Uterus (tissue), 4 donors: Measurements from ENCODE around the gene FAM89B. TPM values are rescaled to one million over a fixed set of nuclear protein-coding genes. Genes with fewer than 3 reads are reported as not detected.
A peak's percentile ranks its signal among the peaks of the same experiment; 100 is the strongest.

Source experiments
- DNase-seq, 2 donors: peaks; one replicate each; pipeline ENCODE4 v3.0.0-alpha.2; 2019 to 2020
- H3K27ac ChIP-seq, 2 donors: fragments of 200-600 bp; sonication (generic); 1 replicate in 1 of 2; 2 replicates in 1 of 2; pipeline ENCODE4 v1.5.1; 2016 to 2018
- H3K27me3 ChIP-seq, 2 donors: fragments of 200-600 bp; sonication (generic); one replicate each; pipeline ENCODE4 v1.5.1; 2018 to 2019; ENCODE audit warnings: control low read depth in 1 of 2
- H3K36me3 ChIP-seq, 2 donors: fragments of 200-600 bp; sonication (generic); one replicate each; pipeline ENCODE4 v1.5.1; 2019; ENCODE audit warnings: control low read depth in 1 of 2
- H3K4me1 ChIP-seq, 2 donors: fragments of 200-600 bp; sonication (generic); one replicate each; pipeline ENCODE4 v1.5.1; 2018 to 2019; ENCODE audit warnings: control low read depth in 1 of 2
- H3K4me3 ChIP-seq, 2 donors: fragments of 200-600 bp; sonication (generic); 1 replicate in 1 of 2; 2 replicates in 1 of 2; pipeline ENCODE4 v1.5.1; 2018 to 2019; ENCODE audit warnings: mild to moderate bottlenecking in 1 of 2
- H3K9me3 ChIP-seq, 2 donors: fragments of 200-600 bp; sonication (generic); one replicate each; pipeline ENCODE4 v1.5.1; 2019; ENCODE audit warnings: control low read depth in 1 of 2
- POLR2A ChIP-seq, 2 donors: fragments of 450-650 bp; IDR thresholded peaks; one replicate each; pipeline ENCODE4 v1.6.1; 2016; ENCODE audit warnings: antibody characterized with exemption in 2 of 2, mild to moderate bottlenecking in 1 of 2, moderate library complexity in 1 of 2
- intact Hi-C: fragments of 100-400 bp; cut with DNase I; formaldehyde crosslinking; loops from one replicate; pipeline ENCODE4 v1.15.1; 2023; ENCODE audit warnings: low total_unique reads
- total RNA-seq, 4 donors: library from RNA; depleted of rRNA in 3 of 4; stranded (reverse); fragments of >200 nt in 3 of 4; gene quantifications; one replicate each; pipeline versions ENCODE4 v1.1.0 to v1.2.4, GENCODE V29; 2014 to 2023
- TF ChIP-seq, protein P1 (sequence below), 4 experiments: fragments of 200-600 bp in 2 of 4; fragments of 450-650 bp in 2 of 4; sonication (generic) in 2 of 4; IDR thresholded peaks; one replicate each; pipeline ENCODE4 v1.5.1; 2016 to 2019; ENCODE audit warnings: antibody characterized with exemption in 4 of 4, mild to moderate bottlenecking in 2 of 4, moderate library complexity in 1 of 4
- donor health status: DM: yes; HTN: yes; CAD: no.

FAM89B gene
- total RNA-seq, 4 donors from 2014 or later, result 13.9 to 83.0 (median 40.8) TPM

DNA sequence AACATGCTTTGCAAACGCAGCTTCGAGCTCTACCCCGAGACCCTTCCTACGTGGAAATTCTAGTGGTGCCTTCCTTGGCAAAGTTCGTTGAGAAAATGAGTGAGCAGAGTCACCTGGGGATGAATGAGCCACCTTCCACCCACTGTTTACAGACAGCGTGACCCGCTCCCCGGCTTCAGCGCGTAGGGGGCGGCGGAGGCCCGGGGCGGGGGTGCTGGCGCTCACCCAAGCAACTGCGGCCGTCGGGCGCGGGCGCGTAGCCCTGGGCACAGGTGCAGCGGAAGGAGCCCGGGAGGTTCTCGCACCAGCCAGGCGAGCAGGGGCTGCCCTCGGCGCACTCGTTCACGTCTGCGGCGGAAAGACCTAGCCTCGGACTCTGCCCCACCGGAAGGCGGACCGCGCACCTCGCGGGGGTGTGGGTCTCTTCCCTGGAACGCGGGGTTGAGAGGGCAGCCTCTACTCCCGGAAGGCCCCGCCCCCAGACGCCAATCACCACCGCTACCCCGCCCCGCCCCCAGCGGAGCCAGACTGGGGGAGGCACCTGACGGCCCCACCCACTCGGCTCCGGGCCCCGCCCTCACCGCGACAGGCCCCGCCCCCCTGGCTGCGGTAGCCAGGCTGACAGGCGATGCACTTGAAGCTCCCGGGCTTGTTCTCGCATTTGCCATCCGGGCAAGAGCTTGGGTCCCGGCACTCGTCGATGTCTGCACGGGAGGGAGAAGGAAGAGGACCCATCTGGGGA lies 25.9 kb upstream of the FAM89B start:
- intact Hi-C loops, result no loop called here
- H3K9me3 ChIP-seq, result no peaks in the 10 kb centered on the region
- no peaks in the 10 kb centered on the region for H3K36me3 ChIP-seq
- no peak overlapping the region for H3K4me3 ChIP-seq
- peaks cover 3 to 6% of the 10 kb centered on the region in 2 donors for H3K4me1 ChIP-seq
- peak; percentile 72 for DNase-seq
- H3K27ac ChIP-seq, result peak overlapping the region in 1 of 2 donors; percentile 63
- no peak for TF ChIP-seq POLR2A (IDR thresholded peaks at IDR 0.05)
- TF ChIP-seq, protein P1, sequence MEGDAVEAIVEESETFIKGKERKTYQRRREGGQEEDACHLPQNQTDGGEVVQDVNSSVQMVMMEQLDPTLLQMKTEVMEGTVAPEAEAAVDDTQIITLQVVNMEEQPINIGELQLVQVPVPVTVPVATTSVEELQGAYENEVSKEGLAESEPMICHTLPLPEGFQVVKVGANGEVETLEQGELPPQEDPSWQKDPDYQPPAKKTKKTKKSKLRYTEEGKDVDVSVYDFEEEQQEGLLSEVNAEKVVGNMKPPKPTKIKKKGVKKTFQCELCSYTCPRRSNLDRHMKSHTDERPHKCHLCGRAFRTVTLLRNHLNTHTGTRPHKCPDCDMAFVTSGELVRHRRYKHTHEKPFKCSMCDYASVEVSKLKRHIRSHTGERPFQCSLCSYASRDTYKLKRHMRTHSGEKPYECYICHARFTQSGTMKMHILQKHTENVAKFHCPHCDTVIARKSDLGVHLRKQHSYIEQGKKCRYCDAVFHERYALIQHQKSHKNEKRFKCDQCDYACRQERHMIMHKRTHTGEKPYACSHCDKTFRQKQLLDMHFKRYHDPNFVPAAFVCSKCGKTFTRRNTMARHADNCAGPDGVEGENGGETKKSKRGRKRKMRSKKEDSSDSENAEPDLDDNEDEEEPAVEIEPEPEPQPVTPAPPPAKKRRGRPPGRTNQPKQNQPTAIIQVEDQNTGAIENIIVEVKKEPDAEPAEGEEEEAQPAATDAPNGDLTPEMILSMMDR (IDR thresholded peaks at IDR 0.05), result no peak
- H3K27me3 ChIP-seq, result no peaks in the 10 kb centered on the region

DNA sequence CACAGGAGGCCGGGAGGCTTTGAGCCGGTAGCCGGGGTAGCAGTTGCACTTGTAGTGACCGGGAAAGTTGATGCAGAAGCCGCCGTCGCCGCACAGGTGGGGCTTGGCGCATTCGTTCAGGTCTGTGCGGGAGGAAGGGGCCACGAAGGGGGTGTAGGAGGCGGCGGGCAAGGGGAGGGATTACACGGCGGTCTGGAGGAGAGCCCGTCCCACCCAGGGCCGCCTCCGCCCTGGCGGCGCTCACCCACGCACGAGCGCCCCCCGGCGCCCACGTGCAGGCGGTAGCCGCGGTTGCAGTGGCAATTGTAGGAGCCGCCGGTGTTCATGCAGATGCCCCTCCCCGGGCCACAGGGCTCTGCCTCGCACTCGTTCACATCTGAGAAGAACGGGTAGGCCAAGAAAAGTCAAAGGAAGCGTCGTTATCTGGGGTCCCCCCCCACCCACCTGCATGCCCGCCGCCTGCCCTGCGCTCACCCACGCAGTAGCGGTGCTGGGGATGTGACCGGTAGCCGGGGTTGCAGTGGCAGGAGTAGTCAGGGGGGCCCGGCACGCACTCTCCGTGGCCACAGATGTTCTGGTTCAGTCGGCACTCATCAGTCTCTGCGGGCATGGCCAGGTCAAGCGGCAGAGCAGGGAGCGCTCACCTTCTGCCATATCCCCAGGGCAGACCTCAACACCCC lies 24.8 kb upstream of the FAM89B start:
- H3K9me3 ChIP-seq, result no peaks in the 10 kb centered on the region
- DNase-seq, result no peak
- no peaks in the 10 kb centered on the region for H3K27me3 ChIP-seq
- H3K4me1 ChIP-seq, result no peaks in the 10 kb centered on the region
- H3K36me3 ChIP-seq, result no peaks in the 10 kb centered on the region
- intact Hi-C loops, result no loop called here
- H3K4me3 ChIP-seq, result no peak overlapping the region
- TF ChIP-seq POLR2A (IDR thresholded peaks at IDR 0.05), result no peak
- TF ChIP-seq, protein P1 (IDR thresholded peaks at IDR 0.05), result no peak
- peak overlapping the region in 1 of 2 donors; percentile 63 for H3K27ac ChIP-seq

DNA sequence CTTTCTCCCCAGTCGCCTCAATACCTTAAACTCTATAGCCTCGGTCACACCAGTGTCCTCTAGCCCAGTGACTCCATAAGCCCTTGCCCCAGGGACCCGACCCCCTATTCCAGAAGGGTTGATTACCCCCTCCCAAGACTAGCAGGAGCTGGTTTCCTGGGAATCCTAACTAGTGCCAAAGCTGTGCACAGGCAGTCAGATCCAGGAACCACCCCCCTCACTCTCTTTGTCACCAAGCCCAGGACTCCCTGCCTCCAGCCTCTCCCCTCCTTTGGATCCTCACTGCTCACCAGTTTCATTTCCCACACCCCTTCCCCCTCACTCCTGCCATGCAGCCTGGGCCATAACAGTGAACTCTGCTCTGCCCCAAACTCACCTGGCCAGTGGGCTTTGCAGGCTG lies 23.9 kb upstream of the FAM89B start:
- H3K27ac ChIP-seq, result no peak overlapping the region
- no peak overlapping the region for H3K4me3 ChIP-seq
- no peaks in the 10 kb centered on the region for H3K36me3 ChIP-seq
- intact Hi-C loops, result no loop called here
- H3K9me3 ChIP-seq, result no peaks in the 10 kb centered on the region
- no peaks in the 10 kb centered on the region for H3K27me3 ChIP-seq
- no peak for TF ChIP-seq POLR2A (IDR thresholded peaks at IDR 0.05)
- TF ChIP-seq, protein P1 (IDR thresholded peaks at IDR 0.05), result no peak
- H3K4me1 ChIP-seq, result no peaks in the 10 kb centered on the region
- DNase-seq, result no peak

DNA sequence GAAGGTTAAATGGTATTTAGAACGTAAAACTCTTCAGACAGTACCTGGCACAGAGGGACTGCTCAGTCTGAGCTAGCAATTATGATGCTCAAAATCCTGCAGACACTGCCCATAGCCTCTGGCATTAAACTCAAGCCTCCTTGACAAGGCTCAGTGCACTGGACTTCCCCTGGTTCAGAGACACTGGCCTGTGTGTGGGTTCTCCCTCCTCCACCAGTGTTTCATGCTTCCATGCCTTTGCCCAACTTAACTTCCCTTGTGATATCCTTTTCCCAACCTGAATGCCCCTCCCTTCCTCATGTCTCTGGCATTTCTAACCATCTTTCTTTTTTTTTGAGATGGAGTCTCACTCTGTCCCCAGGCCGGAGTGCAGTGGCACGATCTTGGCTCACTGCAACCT lies 23.2 kb upstream of the FAM89B start:
- TF ChIP-seq POLR2A (IDR thresholded peaks at IDR 0.05), result no peak
- TF ChIP-seq, protein P1 (IDR thresholded peaks at IDR 0.05), result no peak
- Histone ChIP-seq H3K27ac (no peak overlapping the region), H3K27me3 (no peaks in the 10 kb centered on the region), H3K9me3 (no peaks in the 10 kb centered on the region), H3K4me3 (no peak overlapping the region), H3K36me3 (no peaks in the 10 kb centered on the region), H3K4me1 (no peaks in the 10 kb centered on the region)
- intact Hi-C loops, result no loop called here
- DNase-seq, result no peak
